HepG2 (cell line): ENCODE results near the gene TVP23C.
"Not testable (repeated sequence)": the region's sequence is repeated elsewhere in the genome, so short reads cannot be mapped to it uniquely, and the experiment has no call there.

Experiments used
- CTCF ChIP-seq: sonication (generic); formaldehyde crosslinking; IDR thresholded peaks from 2 replicates; pipeline ENCODE4 v1.5.0; 2020; ENCODE audit warnings: mild to moderate bottlenecking, missing genetic modification reagents, moderate library complexity
- HDAC2 ChIP-seq: sonication (generic); formaldehyde crosslinking; IDR thresholded peaks from 2 replicates; pipeline ENCODE4 v1.4.0; 2020; ENCODE audit warnings: missing genetic modification reagents
- ZFP1 ChIP-seq: IDR thresholded peaks from 2 replicates; pipeline ENCODE4 v1.6.1; 2016

GRCh38 chr17:15557334-15557832, 5.9 kb downstream of the TVP23C start:
- TF ChIP-seq CTCF (CRISPR knock-in tag); ZFP1 (CRISPR knock-in tag); HDAC2: not testable (repeated sequence)
